ENCODE results near the gene DNAH2.
A peak's percentile ranks its signal among the peaks of the same experiment; 100 is the strongest.

Gene DNAH2

DNA sequence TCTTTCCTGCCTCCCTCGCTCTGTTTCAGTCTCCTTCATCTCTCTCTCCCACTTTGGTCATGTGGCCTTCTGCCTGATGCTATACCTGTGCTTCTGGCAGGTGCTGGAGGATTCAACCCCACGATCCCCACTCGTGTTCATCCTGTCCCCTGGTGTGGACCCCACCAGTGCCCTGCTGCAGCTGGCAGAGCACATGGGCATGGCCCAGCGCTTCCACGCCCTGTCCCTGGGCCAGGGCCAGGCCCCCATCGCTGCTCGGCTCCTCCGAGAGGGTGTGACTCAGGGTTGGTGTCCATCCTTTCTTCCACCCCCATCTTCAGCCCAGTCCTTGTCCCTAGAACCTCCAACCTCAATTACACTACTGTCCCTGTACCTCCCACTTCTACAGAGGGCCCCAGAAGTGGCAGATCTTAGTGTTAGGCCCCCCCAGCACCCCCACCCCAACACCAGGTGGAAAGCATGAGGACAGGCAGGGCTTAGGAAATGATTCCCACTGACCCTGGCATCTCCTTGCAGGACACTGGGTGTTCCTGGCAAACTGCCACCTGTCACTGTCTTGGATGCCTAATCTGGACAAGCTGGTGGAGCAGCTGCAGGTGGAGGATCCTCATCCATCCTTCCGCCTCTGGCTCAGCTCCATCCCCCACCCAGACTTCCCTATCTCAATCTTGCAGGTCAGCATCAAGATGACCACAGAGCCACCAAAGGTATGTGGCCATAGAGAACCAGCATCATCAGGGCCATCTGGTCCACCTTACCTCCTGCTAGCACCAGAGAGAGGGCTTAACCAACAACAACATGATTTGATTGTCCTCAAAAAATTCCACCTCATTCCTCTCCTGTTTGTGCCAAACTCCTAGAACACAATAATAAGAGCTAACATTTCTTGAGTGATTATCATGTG lies 106.7 kb downstream of the DNAH2 start:
- H3K4me3 ChIP-seq (replicated peaks; ENCODE audit: low read depth, low read length) = no peak overlapping the region
- TF ChIP-seq, protein P1, sequence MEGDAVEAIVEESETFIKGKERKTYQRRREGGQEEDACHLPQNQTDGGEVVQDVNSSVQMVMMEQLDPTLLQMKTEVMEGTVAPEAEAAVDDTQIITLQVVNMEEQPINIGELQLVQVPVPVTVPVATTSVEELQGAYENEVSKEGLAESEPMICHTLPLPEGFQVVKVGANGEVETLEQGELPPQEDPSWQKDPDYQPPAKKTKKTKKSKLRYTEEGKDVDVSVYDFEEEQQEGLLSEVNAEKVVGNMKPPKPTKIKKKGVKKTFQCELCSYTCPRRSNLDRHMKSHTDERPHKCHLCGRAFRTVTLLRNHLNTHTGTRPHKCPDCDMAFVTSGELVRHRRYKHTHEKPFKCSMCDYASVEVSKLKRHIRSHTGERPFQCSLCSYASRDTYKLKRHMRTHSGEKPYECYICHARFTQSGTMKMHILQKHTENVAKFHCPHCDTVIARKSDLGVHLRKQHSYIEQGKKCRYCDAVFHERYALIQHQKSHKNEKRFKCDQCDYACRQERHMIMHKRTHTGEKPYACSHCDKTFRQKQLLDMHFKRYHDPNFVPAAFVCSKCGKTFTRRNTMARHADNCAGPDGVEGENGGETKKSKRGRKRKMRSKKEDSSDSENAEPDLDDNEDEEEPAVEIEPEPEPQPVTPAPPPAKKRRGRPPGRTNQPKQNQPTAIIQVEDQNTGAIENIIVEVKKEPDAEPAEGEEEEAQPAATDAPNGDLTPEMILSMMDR (IDR thresholded peaks at IDR 0.05; ENCODE audit: low read depth, low read length, missing control alignments) = no peak
- DNase-seq (ENCODE audit: extremely low read depth, low read depth) = no peak

DNA sequence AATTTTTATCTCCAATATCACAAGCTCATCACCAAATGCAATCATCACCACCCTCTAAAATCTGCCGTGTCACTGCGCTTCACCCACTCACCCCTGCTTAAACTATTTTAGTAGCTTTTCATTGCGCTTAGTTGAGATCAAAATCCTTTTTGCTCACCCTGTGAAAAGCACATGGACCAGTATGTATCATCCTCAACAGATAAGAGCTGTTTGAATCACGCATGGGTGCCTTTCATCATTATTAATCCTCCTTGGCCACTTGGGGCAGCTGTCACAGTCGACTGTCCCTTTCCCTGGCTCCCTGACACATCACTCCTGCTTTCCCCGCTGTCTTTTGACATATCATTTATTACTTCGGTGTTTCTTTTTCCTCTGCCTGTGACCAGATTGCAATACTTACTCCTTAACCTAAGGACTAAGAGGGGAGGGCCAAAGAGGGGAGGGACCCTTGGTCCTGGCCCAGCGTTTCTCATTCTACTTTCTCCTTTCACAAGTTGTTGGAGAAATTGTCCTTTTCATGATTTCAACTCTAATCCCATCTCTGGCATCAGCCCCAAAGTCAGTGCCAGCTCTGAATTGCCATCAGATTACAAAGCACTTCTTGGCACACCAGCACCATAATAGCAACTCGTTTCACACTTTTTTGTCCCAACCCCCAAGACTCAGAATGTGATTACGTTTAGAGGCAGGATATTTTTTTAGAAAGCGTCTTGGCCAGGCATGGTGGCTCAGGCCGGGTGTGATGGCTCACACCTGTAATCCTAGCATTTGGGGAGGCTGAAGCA lies 107.9 kb downstream of the DNAH2 start:
- TF ChIP-seq, protein P1 (IDR thresholded peaks at IDR 0.05; ENCODE audit: low read depth, low read length, missing control alignments) = no peak
- DNase-seq (ENCODE audit: extremely low read depth, low read depth) = no peak
- no peak overlapping the region for H3K4me3 ChIP-seq (replicated peaks; ENCODE audit: low read depth, low read length)

DNA sequence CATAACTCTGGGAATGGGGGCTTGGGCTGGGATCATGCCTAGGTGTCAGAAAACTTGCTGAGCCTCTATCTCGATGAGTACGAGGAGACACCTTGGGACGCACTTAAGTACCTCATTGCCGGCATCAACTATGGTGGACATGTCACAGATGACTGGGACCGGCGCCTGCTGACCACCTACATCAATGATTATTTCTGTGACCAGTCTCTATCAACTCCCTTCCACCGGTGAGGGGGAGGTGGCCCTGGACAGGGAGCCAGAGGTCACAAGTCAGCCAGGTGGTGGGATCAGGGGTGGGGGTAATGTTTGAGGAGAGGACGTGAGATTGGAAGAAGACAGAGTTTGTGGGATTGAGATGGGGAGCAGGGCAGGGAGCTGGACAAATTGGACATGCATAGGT lies 113.1 kb downstream of the DNAH2 start:
- TF ChIP-seq, protein P1 (IDR thresholded peaks at IDR 0.05; ENCODE audit: low read depth, low read length, missing control alignments) = no peak

DNA sequence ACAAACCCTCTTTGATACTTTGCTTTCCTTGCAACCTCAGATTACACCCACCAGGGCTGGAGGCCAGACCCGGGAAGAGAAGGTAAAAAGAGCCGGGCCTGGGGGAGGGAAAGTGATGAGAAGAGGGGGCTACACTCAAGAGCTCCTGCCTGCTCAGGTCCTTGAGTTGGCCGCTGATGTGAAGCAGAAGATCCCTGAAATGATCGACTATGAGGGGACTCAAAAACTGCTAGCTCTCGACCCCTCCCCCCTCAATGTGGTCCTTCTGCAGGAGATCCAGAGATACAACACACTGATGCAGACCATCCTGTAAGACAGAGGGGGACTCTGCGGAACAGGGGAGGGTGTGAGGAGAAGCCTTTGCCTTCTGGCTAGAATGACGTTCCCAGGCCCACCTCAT lies 113.7 kb downstream of the DNAH2 start:
- TF ChIP-seq, protein P1 (IDR thresholded peaks at IDR 0.05; ENCODE audit: low read depth, low read length, missing control alignments) = no peak
- no peak overlapping the region for H3K4me3 ChIP-seq (replicated peaks; ENCODE audit: low read depth, low read length)
- DNase-seq (ENCODE audit: extremely low read depth, low read depth) = no peak

More for the DNA sequence above, 113.1 kb downstream of the DNAH2 start:
- H3K4me3 ChIP-seq (replicated peaks; ENCODE audit: low read depth, low read length) = no peak overlapping the region
- no peak for DNase-seq (ENCODE audit: extremely low read depth, low read depth)

DNA sequence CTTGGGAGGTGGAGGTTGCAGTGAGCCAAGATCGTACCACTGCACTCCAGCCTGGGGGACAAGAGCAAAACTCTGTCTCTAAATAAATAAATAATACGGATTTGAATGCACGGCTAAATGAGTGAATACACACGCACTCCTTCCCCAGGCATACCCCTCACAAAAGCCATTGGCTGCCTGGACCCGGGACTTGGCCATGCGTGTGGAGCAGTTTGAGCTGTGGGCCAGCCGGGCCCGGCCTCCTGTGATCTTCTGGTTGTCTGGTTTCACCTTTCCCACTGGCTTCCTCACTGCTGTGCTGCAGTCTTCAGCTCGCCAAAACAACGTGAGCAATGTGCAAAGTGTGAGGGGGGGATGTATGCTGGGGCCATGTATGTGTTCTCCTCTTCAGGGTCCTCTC lies 114.9 kb downstream of the DNAH2 start:
- DNase-seq (ENCODE audit: extremely low read depth, low read depth) = no peak
- no peak overlapping the region for H3K4me3 ChIP-seq (replicated peaks; ENCODE audit: low read depth, low read length)
- TF ChIP-seq, protein P1 (IDR thresholded peaks at IDR 0.05; ENCODE audit: low read depth, low read length, missing control alignments) = no peak

DNA sequence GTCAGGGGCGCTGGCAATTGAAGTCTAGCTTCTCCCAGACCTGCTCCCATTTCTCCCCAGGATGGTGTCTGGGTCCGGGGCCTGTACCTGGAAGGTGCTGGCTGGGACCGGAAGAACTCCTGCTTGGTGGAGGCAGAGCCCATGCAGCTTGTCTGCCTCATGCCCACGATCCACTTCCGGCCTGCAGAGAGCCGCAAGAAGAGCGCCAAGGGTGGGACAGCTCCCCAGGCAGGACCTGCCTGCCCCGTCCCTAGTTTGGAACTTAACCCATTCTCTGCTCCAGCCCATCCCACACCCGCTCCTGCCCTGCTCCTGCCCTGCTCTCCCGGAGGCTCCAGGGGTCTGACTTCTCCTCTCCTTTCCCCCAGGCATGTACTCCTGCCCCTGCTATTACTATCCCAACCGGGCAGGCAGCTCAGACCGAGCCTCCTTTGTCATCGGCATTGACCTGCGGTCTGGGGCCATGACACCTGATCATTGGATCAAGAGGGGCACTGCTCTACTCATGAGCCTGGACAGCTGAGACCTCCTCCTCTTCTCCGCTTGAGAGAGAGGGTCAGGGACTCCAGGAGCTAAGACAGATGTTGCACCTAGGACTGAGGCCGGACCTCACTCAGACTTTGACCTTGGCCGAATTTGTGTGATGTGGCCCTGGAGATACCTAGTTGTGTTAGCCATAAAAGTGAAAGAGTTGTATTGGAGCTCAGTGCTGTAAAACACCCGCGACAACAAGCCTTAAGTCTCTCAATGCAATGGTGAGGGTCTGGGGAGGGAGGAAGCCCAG lies 115.7 kb downstream of the DNAH2 start:
- TF ChIP-seq, protein P1 (IDR thresholded peaks at IDR 0.05; ENCODE audit: low read depth, low read length, missing control alignments) = no peak
- no peak for DNase-seq (ENCODE audit: extremely low read depth, low read depth)
- peak overlapping the region; percentile 83 for H3K4me3 ChIP-seq (replicated peaks; ENCODE audit: low read depth, low read length)

Measured in HFF-Myc (cell line).